GM19324 (cell line): ENCODE results near the gene PPP2R5E.

ENCODE experiments used
- ATAC-seq: cut with Tn5 transposase; IDR thresholded peaks from one replicate; pipeline ENCODE4 v1.9.1; 2021; ENCODE audit warnings: mild to moderate bottlenecking, moderate library complexity; ENCODE audit not compliant: unreplicated experiment, low FRiP score

PPP2R5E gene

GRCh38 chr14:63474844-63475243, 68.3 kb downstream of the PPP2R5E start:
- no peak for ATAC-seq

- no peak for ATAC-seq
Measured at GRCh38 chr14:63474111-63474510, 69.1 kb downstream of the PPP2R5E start.

- ATAC-seq = no peak
Measured at GRCh38 chr14:63472986-63473788, 70.0 kb downstream of the PPP2R5E start.

- ATAC-seq = peak; percentile 54
Measured at GRCh38 chr14:63470962-63471793, 72.0 kb downstream of the PPP2R5E start.

- ATAC-seq = no peak
Measured at GRCh38 chr14:63468294-63468693, 74.9 kb downstream of the PPP2R5E start.

GRCh38 chr14:63467440-63468072, 75.6 kb downstream of the PPP2R5E start:
- ATAC-seq = no peak

GRCh38 chr14:63465347-63465746, 77.8 kb downstream of the PPP2R5E start:
- ATAC-seq = no peak

- no peak for ATAC-seq
Measured at GRCh38 chr14:63460680-63461369, 82.4 kb downstream of the PPP2R5E start.

- ATAC-seq = no peak
Measured at GRCh38 chr14:63459738-63460137, 83.4 kb downstream of the PPP2R5E start.

- ATAC-seq = no peak
Measured at GRCh38 chr14:63457498-63457897, 85.7 kb downstream of the PPP2R5E start.

GRCh38 chr14:63454863-63455622, 88.1 kb downstream of the PPP2R5E start:
- peak; percentile 67 for ATAC-seq

GRCh38 chr14:63454436-63454835, 88.7 kb downstream of the PPP2R5E start:
- ATAC-seq = no peak

- ATAC-seq = no peak
Measured at GRCh38 chr14:63453443-63453936, 89.7 kb downstream of the PPP2R5E start.

GRCh38 chr14:63452796-63453195, 90.4 kb downstream of the PPP2R5E start:
- no peak for ATAC-seq

- ATAC-seq = no peak
Measured at GRCh38 chr14:63448841-63449240, 94.3 kb downstream of the PPP2R5E start.

GRCh38 chr14:63444588-63444987, 98.6 kb downstream of the PPP2R5E start:
- no peak for ATAC-seq

- no peak for ATAC-seq
Measured at GRCh38 chr14:63443988-63444387, 99.2 kb downstream of the PPP2R5E start.

GRCh38 chr14:63443361-63443760, 99.8 kb downstream of the PPP2R5E start:
- no peak for ATAC-seq

GRCh38 chr14:63438065-63438757, 105.0 kb downstream of the PPP2R5E start:
- ATAC-seq = no peak
